HG03378 (cell line): ENCODE results near the gene RAI1.

Experiments
- ATAC-seq: cut with Tn5 transposase; IDR thresholded peaks from one replicate; pipeline ENCODE4 v1.9.1; 2021; ENCODE audit warnings: mild to moderate bottlenecking, moderate library complexity; ENCODE audit not compliant: unreplicated experiment

The RAI1 gene

DNA sequence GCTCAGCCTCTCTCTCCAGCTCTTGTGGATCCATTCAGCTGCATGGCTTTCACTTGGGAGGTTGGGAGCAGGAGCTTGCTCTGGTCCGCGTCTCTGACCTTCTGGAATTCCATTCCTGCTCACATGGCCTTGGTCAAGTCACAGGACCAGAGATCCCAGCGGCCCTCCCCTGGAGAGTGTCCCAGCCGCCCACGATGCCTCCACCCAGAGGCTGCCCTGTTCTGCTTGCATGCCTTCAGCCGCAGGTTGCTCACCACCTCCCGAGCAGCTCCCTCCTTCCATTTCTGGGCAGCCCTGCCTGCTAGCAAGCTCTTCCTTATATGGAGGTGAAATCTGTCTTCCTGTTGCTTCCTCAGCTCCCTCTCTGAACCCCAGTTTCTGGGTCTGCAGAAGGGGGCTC is 32.6 kb downstream of the RAI1 start:
- ATAC-seq: no peak

- ATAC-seq: no peak
Measured at GRCh38 chr17:17714261-17714866, 33.1 kb downstream of the RAI1 start.

DNA sequence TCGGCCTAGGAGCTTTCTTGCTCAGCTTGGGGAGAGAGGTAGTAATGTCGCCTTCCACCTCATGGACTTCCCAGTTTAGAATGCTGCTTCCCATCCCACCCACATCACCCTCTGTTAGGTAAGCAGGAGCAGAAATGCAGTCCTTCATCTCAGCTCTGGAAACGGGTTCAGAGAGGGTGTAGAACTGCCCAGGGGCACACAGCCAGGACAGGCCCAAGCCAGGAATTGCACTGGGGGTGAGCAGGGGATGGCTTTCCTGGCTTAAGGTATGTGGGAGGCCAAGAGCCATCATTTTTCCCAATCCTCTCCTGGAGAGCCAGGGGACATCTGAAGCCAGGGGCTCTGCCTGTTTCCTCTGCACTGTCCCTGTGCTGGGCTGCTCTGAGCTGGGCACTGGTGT is 33.6 kb downstream of the RAI1 start:
- ATAC-seq: no peak

- no peak for ATAC-seq
Measured at GRCh38 chr17:17716837-17717523, 35.7 kb downstream of the RAI1 start.

DNA sequence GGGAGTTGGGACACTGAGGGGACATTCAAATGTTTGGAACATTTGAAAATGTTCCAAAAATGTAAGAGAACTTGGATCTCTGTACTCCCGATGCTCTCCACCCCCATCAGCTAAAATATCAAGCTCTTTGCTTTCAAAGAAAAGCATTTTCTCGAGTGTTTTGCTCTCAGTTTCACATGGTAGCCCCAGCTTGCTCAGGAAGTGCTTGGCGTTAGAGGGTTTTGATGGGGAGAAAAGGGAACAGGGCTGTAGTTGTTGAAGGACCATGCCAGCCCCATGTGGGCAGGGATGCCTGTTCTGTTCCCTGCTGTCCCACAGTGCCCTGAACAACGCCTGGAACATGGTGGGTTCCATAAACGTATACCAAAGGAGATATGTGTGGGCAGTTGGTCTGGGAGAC is 37.0 kb downstream of the RAI1 start:
- ATAC-seq: no peak

- ATAC-seq: no peak
Measured at GRCh38 chr17:17719199-17719940, 38.1 kb downstream of the RAI1 start.

- ATAC-seq: no peak
Measured at GRCh38 chr17:17719966-17720543, 38.8 kb downstream of the RAI1 start.

- no peak for ATAC-seq
Measured at GRCh38 chr17:17721140-17721668, 39.9 kb downstream of the RAI1 start.

- ATAC-seq: no peak
Measured at GRCh38 chr17:17722081-17722905, 41.0 kb downstream of the RAI1 start.

- no peak for ATAC-seq
Measured at GRCh38 chr17:17722906-17723353, 41.7 kb downstream of the RAI1 start.

DNA sequence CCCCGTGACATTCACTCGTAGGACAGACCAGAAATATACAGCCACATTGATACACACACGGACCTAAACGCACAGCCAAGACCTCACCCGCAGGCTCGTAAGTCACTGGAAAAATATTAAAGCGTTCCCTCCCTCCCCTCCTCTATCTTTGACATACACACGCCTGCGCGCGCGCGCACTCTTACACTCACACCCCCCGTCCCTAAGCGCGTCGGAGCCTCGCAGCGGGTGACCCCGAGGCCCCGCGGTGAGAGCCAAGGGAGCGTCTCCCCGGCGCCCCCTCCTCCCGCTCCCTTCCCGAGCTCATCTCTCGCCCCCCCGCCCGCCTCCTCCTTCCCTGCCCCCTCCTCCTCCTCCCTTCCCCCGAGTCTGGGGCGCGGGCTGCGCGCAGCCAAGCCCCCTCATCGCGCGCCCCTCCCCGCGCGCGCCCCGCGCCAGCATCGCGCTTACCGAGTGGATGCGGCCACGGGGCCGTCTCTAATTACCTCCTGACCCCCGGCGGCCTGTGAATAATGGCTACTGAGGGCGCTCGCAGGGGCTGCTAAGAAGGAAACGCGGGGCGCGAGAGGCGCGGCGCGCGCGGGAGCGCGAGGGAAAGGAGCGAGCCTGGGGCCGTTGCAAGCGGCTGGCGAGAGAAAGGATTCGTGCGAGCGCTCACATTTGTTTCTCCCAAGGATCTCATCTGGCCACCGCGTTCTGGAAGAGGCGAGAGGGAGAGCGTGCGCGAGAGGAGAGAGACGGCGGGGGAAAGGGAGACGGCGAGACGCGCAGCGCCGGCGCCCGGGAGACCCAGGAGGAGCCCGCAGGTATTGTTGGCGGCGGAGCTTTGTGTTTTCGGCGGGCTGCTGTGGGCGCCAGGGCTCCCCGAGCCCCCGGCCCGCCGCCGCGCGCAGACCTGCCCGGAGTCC is 42.4 kb downstream of the RAI1 start:
- ATAC-seq: no peak

DNA sequence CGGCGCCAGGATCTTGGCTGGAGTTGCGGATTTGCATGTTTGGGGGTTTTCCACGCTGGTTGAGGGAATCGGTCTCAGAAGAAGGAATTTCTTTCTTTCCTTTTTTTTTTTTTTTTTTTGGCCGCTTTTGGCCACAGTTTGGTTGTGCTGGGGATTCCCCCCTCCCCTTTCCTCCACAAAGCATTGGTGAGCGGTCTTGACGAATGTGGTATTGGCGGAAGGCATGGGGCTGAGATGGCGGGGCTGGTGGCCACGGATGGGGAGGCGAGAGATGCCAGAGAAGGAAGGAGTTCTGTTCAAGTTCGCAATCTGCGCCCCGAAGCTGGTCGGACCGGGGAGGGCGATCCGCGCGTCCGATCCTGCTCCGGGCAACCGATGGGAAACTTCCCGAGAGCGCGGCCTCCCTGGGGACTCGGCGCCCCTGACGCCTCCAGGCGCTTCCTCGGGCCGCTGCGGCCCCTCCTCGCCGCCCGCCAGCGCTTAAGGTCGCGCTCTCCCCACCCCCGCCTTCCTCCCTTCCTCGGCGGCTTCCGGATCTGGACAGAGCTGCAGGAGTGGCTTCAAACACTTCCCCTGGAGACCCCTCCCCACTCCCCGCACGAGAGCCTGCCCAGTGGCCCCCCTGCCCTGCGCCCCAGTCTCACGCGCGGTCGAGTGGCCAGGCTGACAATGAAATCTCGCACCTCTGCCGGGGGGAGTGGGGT is 43.2 kb downstream of the RAI1 start:
- no peak for ATAC-seq

GRCh38 chr17:17725011-17725751 is 43.9 kb downstream of the RAI1 start:
- no peak for ATAC-seq

- no peak for ATAC-seq
Measured at GRCh38 chr17:17725752-17726457, 44.6 kb downstream of the RAI1 start.

DNA sequence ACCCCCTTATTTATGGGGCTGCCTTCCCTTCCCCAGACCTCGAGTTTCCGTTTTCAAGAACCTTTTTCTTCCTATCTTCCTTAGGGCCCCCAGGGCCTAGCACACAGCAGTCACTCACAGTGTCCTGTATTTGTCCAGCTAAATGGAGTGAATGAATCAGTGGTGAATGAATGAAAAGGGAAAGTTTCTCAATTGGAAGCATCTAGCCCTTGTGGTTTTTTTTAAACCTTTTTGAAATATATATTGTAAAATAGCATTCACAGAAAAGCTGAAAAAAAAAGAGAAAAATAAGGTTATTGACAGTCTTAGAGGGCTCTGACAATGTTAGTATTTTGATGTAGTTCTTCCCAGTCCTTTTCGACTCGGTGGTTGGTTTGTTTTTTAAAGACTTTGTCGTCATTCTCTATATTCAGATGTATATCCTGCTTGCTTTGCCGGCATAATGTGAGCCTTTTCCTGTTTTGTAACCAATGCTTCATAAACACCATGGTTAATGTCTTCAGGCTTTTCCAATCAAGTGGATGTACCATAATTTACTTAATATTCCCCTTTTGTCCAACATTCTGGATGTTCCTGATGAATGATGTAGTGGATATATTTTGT is 45.3 kb downstream of the RAI1 start:
- no peak for ATAC-seq

GRCh38 chr17:17727111-17727659 is 45.9 kb downstream of the RAI1 start:
- ATAC-seq: no peak

- no peak for ATAC-seq
Measured at GRCh38 chr17:17728146-17728545, 46.9 kb downstream of the RAI1 start.
